K562 (cell line): ENCODE data around the gene HOXD4. TPM values are rescaled to one million over a fixed set of nuclear protein-coding genes. Genes with fewer than 3 reads are reported as not detected.

Experiments used
- ELF2 ChIP-seq: fragments of 250-450 bp; sonication (Bioruptor Pico); IDR thresholded peaks from 2 replicates; pipeline ENCODE4 v1.5.0; 2021; ENCODE audit warnings: mild to moderate bottlenecking
- MBD2 ChIP-seq: sonication (generic); IDR thresholded peaks from 2 replicates; pipeline ENCODE4 v1.6.1; 2016; ENCODE audit warnings: low read depth, borderline replicate concordance
- NR4A1 ChIP-seq, 2 experiments: fragments of 250-450 bp in 1 of 2; fragments of 450-650 bp in 1 of 2; sonication (Bioruptor Pico) in 1 of 2; IDR thresholded peaks; 2 replicates each; pipeline versions ENCODE4 v1.4.0 to v1.6.1; 2016 to 2020; ENCODE audit warnings: mild to moderate bottlenecking in 2 of 2, missing compliant biosample characterization in 1 of 2, missing genetic modification characterization in 1 of 2, moderate library complexity in 1 of 2
- RBBP5 ChIP-seq: fragments of 200-600 bp; sonication (generic); IDR thresholded peaks from 2 replicates; pipeline ENCODE4 v1.6.1; 2012; ENCODE audit warnings: borderline replicate concordance, mild to moderate bottlenecking, low read length, control low read depth, inconsistent platforms; ENCODE audit not compliant: insufficient read depth, poor library complexity, severe bottlenecking
- SREBF1 ChIP-seq: fragments of 150-350 bp; IDR thresholded peaks from 2 replicates; pipeline ENCODE4 v1.6.1; 2014; ENCODE audit warnings: antibody characterized with exemption, low read depth, low read length, borderline replicate concordance
- ZNF561 ChIP-seq: fragments of 450-650 bp; formaldehyde crosslinking; conservative IDR thresholded peaks from 2 replicates; pipeline ENCODE4 v1.4.0; 2020; ENCODE audit warnings: mild to moderate bottlenecking, moderate library complexity
- polyA plus RNA-seq, 8 experiments: library from polyadenylated mRNA; depleted of rRNA in 4 of 8; stranded (reverse) in 5 of 8; unstranded in 3 of 8; fragments of >200 nt; fragmentation: Nextera tagmentation in 2 of 8; fragmentation: Illumina TruSeq in 1 of 8; extraction: Ambion mirVana in 2 of 8; extraction: Trizol in 1 of 8; gene quantifications; 2 replicates each; pipeline versions ENCODE4 v1.2.1 to v1.2.3, GENCODE V29; 2011 to 2014; ENCODE audit warnings: inconsistent platforms in 1 of 8, missing spikeins in 1 of 8
- total RNA-seq, 7 experiments: library from RNA; depleted of rRNA in 6 of 7; stranded (reverse); fragments of >200 nt in 6 of 7; fragmentation: Illumina TruSeq in 2 of 7; extraction: Trizol in 2 of 7; gene quantifications; 2 replicates each; pipeline versions ENCODE4 v1.2.1 to v1.2.3, GENCODE V29; 2011 to 2021; ENCODE audit warnings: low replicate concordance in 1 of 7
- TF ChIP-seq, protein P1 (sequence below): fragments of 200-800 bp; sonication (Bioruptor generic); IDR thresholded peaks from 2 replicates; pipeline ENCODE4 v1.6.1; 2016; ENCODE audit warnings: missing genetic modification characterization, missing compliant biosample characterization
- TF ChIP-seq, protein P2 (sequence below): fragments of 250-450 bp; sonication (Bioruptor Pico); IDR thresholded peaks from 2 replicates; pipeline ENCODE4 v1.4.0; 2020; ENCODE audit warnings: mild to moderate bottlenecking, moderate library complexity, borderline replicate concordance
- TF ChIP-seq, protein P3 (sequence below): fragments of 450-650 bp; IDR thresholded peaks from 2 replicates; pipeline ENCODE4 v1.6.1; 2016; ENCODE audit warnings: low read depth

HOXD4 gene
- total and polyA plus RNA-seq, 9 of the 15 experiments (the other 6 are each of a cell fraction or from before 2014, with no cell fraction given): not detected

DNA sequence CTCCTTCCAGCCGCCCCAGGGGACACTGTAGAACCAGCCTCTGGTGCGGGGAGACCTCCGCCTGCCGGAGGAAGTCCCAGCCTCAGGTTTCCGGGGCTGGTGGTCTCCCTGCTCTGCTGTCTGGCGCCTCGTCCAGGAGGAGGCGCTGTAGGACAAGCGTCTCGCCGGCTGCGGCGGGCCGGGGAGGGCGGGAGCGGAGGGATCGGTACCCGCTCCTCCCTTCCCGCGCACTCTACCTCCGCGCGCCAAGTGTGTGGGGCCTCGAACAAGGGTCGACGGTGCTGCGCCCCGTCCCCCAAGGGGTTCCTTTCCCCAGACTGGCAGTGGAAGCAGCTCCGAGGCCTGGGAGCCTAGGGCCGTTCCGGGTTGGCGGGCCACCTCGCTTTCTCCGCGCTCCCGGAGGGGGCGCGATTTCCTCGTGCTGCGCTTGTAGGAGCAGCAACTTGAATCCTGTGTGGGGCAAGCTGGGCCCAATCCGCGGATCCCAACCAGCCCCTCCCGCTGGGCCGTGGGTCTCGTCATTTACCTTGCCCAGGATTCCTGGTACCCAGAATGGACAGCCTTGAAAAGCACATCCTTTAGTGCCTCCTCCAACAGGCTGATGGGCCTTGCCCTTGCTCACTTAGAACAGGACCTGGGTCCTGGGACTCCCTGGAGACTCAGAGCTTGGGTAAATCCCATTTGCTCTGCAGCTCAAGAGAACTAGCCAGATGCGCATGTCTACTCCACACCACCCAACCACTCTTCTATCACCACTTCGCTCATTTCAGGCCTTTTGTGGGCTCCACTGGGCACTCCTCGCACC lies 10.6 kb upstream of the HOXD4 start (continued):
- TF ChIP-seq, protein P1, sequence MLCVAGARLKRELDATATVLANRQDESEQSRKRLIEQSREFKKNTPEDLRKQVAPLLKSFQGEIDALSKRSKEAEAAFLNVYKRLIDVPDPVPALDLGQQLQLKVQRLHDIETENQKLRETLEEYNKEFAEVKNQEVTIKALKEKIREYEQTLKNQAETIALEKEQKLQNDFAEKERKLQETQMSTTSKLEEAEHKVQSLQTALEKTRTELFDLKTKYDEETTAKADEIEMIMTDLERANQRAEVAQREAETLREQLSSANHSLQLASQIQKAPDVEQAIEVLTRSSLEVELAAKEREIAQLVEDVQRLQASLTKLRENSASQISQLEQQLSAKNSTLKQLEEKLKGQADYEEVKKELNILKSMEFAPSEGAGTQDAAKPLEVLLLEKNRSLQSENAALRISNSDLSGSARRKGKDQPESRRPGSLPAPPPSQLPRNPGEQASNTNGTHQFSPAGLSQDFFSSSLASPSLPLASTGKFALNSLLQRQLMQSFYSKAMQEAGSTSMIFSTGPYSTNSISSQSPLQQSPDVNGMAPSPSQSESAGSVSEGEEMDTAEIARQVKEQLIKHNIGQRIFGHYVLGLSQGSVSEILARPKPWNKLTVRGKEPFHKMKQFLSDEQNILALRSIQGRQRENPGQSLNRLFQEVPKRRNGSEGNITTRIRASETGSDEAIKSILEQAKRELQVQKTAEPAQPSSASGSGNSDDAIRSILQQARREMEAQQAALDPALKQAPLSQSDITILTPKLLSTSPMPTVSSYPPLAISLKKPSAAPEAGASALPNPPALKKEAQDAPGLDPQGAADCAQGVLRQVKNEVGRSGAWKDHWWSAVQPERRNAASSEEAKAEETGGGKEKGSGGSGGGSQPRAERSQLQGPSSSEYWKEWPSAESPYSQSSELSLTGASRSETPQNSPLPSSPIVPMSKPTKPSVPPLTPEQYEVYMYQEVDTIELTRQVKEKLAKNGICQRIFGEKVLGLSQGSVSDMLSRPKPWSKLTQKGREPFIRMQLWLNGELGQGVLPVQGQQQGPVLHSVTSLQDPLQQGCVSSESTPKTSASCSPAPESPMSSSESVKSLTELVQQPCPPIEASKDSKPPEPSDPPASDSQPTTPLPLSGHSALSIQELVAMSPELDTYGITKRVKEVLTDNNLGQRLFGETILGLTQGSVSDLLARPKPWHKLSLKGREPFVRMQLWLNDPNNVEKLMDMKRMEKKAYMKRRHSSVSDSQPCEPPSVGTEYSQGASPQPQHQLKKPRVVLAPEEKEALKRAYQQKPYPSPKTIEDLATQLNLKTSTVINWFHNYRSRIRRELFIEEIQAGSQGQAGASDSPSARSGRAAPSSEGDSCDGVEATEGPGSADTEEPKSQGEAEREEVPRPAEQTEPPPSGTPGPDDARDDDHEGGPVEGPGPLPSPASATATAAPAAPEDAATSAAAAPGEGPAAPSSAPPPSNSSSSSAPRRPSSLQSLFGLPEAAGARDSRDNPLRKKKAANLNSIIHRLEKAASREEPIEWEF (CRISPR knock-in tag): no peak
- no peak for TF ChIP-seq MBD2
- no peak for TF ChIP-seq NR4A1 (CRISPR knock-in tag; IDR thresholded peaks at IDR 0.05)
- no peak for TF ChIP-seq NR4A1 (tag; IDR thresholded peaks at IDR 0.05)
- no peak for TF ChIP-seq SREBF1
- TF ChIP-seq, protein P2, sequence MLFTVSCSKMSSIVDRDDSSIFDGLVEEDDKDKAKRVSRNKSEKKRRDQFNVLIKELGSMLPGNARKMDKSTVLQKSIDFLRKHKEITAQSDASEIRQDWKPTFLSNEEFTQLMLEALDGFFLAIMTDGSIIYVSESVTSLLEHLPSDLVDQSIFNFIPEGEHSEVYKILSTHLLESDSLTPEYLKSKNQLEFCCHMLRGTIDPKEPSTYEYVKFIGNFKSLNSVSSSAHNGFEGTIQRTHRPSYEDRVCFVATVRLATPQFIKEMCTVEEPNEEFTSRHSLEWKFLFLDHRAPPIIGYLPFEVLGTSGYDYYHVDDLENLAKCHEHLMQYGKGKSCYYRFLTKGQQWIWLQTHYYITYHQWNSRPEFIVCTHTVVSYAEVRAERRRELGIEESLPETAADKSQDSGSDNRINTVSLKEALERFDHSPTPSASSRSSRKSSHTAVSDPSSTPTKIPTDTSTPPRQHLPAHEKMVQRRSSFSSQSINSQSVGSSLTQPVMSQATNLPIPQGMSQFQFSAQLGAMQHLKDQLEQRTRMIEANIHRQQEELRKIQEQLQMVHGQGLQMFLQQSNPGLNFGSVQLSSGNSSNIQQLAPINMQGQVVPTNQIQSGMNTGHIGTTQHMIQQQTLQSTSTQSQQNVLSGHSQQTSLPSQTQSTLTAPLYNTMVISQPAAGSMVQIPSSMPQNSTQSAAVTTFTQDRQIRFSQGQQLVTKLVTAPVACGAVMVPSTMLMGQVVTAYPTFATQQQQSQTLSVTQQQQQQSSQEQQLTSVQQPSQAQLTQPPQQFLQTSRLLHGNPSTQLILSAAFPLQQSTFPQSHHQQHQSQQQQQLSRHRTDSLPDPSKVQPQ (CRISPR knock-in tag): no peak
- TF ChIP-seq RBBP5: no peak
- no peak for TF ChIP-seq ZNF561
- peak; percentile 73; the same call in 1 of the 2 replicates for TF ChIP-seq ELF2 (CRISPR knock-in tag)
- TF ChIP-seq, protein P3, sequence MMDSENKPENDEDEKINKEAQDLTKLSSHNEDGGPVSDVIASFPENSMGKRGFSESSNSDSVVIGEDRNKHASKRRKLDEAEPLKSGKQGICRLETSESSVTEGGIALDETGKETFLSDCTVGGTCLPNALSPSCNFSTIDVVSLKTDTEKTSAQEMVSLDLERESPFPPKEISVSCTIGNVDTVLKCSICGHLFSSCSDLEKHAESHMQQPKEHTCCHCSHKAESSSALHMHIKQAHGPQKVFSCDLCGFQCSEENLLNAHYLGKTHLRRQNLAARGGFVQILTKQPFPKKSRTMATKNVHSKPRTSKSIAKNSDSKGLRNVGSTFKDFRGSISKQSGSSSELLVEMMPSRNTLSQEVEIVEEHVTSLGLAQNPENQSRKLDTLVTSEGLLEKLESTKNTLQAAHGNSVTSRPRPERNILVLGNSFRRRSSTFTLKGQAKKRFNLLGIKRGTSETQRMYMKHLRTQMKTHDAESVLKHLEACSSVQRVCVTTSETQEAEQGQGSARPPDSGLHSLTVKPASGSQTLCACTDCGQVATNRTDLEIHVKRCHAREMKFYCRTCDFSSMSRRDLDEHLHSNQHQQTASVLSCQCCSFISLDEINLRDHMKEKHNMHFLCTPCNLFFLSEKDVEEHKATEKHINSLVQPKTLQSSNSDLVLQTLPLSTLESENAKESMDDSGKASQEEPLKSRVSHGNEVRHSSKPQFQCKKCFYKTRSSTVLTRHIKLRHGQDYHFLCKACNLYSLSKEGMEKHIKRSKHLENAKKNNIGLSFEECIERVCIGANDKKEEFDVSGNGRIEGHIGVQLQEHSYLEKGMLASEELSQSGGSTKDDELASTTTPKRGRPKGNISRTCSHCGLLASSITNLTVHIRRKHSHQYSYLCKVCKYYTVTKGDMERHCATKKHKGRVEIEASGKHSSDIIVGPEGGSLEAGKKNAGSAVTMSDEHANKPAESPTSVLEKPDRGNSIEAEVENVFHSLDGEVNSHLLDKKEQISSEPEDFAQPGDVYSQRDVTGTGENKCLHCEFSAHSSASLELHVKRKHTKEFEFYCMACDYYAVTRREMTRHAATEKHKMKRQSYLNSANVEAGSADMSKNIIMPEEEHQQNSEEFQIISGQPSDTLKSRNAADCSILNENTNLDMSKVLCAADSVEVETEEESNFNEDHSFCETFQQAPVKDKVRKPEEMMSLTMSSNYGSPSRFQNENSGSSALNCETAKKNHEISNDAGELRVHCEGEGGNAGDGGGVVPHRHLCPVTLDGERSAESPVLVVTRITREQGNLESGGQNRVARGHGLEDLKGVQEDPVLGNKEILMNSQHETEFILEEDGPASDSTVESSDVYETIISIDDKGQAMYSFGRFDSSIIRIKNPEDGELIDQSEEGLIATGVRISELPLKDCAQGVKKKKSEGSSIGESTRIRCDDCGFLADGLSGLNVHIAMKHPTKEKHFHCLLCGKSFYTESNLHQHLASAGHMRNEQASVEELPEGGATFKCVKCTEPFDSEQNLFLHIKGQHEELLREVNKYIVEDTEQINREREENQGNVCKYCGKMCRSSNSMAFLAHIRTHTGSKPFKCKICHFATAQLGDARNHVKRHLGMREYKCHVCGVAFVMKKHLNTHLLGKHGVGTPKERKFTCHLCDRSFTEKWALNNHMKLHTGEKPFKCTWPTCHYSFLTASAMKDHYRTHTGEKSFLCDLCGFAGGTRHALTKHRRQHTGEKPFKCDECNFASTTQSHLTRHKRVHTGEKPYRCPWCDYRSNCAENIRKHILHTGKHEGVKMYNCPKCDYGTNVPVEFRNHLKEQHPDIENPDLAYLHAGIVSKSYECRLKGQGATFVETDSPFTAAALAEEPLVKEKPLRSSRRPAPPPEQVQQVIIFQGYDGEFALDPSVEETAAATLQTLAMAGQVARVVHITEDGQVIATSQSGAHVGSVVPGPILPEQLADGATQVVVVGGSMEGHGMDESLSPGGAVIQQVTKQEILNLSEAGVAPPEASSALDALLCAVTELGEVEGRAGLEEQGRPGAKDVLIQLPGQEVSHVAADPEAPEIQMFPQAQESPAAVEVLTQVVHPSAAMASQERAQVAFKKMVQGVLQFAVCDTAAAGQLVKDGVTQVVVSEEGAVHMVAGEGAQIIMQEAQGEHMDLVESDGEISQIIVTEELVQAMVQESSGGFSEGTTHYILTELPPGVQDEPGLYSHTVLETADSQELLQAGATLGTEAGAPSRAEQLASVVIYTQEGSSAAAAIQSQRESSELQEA: no peak
